GM23338 (cell line): Measurements from ENCODE around the gene C1R.

ENCODE experiments used
- CTCF ChIP-seq, 2 experiments: fragments of 200-600 bp in 1 of 2; sonication (generic) in 1 of 2; conservative IDR thresholded peaks; 2 replicates each; pipeline versions ENCODE4 v1.5.1 to v1.6.1; 2016 to 2017; ENCODE audit warnings: antibody characterized with exemption in 2 of 2, low read depth in 2 of 2, mild to moderate bottlenecking in 2 of 2, moderate library complexity in 1 of 2
- EZH2phosphoT487 ChIP-seq: fragments of 200-600 bp; sonication (generic); IDR thresholded peaks from one replicate; pipeline ENCODE4 v1.8.1; 2018; ENCODE audit warnings: antibody characterized with exemption; ENCODE audit not compliant: unreplicated experiment
- POLR2AphosphoS5 ChIP-seq: IDR thresholded peaks from 2 replicates; pipeline ENCODE4 v1.6.1; 2016; ENCODE audit warnings: antibody characterized with exemption, low read depth
- REST ChIP-seq: IDR thresholded peaks from one replicate; pipeline ENCODE4 v1.6.1; 2018; ENCODE audit warnings: antibody characterized with exemption; ENCODE audit not compliant: unreplicated experiment

- TF ChIP-seq CTCF (conservative IDR thresholded peaks at IDR 0.05; ENCODE audit: low read depth in 2 of 2): peak; percentile 83 to 91
- no peak; the same call in 1 of the 2 replicates for TF ChIP-seq POLR2AphosphoS5
- TF ChIP-seq EZH2phosphoT487: no peak
- no peak for TF ChIP-seq REST
These were observed 16.7 kb upstream of the C1R start, which contains the start of gene C1RL for GRCh38 chr12:7108796-7109571.
